Activated CD8-positive, alpha-beta memory T cell treated with anti-CD3 and anti-CD28 coated beads for 48 hours (primary cell): Measurements from ENCODE around the gene EGFL7.

Experiments
- DNase-seq, 3 experiments: peaks; one replicate each; pipeline ENCODE4 v3.0.0-alpha.2; 2020; ENCODE audit warnings: low read depth in 2 of 3, low spot score in 2 of 3

Gene EGFL7

GRCh38 chr9:136684799-136685198, 22.1 kb downstream of the EGFL7 start:
- no peak for DNase-seq

GRCh38 chr9:136685216-136685615, 22.5 kb downstream of the EGFL7 start:
- no peak for DNase-seq

- no peak for DNase-seq
Observed at GRCh38 chr9:136685790-136686533, 23.2 kb downstream of the EGFL7 start.

- no peak for DNase-seq
Observed at GRCh38 chr9:136686534-136686793, 23.7 kb downstream of the EGFL7 start.

DNA sequence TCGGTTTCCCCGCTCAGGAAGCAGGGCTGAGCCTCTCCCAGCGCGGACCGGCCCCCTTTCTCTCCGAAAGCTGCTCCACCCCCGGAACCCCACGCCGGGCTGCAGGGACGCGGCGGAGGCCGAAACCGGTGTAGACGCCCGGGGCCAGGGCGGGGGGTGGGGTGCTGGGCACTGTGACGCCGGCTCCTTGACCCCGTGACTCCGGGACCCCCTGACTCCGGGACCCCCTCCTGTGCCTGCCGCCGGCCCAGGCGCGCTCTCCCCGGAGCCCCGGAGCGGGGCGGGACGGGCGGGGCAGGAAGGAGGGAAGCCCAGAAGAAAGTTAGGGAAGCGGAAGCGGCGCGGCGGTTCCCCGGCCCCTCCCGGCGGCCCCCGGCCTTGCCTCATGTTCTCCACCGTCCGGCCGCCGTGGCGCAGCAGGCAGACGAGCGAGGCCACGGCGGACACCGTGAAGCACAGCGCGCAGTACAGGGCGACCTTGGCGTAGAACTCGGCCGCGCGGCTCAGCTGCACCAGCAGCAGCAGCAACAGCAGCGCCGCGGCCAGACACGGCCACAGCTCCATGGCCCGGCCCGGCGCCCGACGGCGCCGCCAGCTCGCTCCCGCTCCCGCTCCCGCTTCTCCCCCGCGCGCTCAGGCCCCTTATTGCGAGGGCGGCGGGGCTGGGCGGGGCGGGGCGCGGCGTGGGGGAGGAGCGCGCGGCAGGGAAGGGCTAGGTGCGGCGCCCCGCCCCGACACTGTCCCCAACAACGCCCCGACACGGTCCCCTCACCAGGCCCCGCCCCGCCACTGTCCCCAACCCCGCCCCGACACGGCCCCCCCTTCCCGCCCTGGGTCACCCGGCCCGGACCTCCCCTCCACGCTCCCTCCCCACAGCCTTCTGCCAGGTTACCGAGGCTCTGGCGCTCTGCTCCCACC, 24.3 kb downstream of the EGFL7 start, which contains the start of gene AGPAT2:
Gene AGPAT2, minus strand, starts transcription at position 664 of the 918 bp plus-strand sequence. Its CDS starts 100 bp downstream, at position 564.
- DNase-seq = peak; percentile 23 to 44 (median 34)

GRCh38 chr9:136687721-136688223, 25.1 kb downstream of the EGFL7 start:
- DNase-seq = no peak

- no peak for DNase-seq
Observed at GRCh38 chr9:136688274-136689107, 25.8 kb downstream of the EGFL7 start.

GRCh38 chr9:136689108-136689460, 26.4 kb downstream of the EGFL7 start:
- DNase-seq = no peak

GRCh38 chr9:136690104-136690805, 27.5 kb downstream of the EGFL7 start:
- no peak for DNase-seq

- DNase-seq = no peak
Observed at GRCh38 chr9:136690806-136691261, 28.1 kb downstream of the EGFL7 start.

DNA sequence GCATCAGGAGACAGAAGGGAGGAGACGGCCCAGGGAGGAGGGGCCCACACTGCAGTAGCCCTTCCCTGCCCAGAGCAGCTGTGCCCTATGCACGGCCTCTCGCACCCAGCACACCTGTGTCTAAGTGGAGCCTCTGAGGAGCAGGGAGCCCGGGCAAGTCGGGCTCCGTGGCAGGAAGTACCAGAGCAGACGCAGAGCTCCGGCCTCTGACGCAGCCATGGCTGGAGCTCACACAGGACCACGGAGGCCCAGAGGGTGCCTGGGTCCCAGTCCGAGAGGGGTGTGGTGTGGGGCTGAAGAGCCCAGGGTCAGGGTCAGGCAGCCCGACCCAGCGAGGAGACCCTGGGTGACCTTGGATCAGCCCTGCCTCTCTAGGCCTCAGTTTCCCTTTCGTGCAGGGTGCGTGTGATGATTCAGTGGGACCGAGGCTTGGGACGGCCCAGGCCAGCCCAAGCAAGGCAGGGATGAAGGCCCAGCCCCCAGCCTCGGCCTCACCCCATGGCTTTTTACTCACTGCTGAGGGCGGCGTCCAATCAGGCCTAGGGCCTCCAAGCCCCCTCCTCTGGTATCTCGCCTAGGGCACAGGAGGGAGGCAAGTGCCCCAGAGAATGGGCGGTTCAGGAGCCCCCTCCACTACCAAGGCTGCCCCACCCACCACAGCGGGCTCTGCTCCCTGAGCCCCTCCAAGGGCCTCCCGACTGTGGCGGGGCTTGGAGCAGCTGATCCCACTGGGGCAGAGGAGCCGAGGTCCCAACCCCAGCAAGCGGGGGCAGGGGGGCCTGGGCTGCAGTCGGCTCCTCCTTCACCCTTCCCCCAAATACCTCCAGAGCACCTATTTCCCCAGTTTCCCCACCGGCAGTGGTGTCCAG, 28.8 kb downstream of the EGFL7 start:
- no peak for DNase-seq

DNA sequence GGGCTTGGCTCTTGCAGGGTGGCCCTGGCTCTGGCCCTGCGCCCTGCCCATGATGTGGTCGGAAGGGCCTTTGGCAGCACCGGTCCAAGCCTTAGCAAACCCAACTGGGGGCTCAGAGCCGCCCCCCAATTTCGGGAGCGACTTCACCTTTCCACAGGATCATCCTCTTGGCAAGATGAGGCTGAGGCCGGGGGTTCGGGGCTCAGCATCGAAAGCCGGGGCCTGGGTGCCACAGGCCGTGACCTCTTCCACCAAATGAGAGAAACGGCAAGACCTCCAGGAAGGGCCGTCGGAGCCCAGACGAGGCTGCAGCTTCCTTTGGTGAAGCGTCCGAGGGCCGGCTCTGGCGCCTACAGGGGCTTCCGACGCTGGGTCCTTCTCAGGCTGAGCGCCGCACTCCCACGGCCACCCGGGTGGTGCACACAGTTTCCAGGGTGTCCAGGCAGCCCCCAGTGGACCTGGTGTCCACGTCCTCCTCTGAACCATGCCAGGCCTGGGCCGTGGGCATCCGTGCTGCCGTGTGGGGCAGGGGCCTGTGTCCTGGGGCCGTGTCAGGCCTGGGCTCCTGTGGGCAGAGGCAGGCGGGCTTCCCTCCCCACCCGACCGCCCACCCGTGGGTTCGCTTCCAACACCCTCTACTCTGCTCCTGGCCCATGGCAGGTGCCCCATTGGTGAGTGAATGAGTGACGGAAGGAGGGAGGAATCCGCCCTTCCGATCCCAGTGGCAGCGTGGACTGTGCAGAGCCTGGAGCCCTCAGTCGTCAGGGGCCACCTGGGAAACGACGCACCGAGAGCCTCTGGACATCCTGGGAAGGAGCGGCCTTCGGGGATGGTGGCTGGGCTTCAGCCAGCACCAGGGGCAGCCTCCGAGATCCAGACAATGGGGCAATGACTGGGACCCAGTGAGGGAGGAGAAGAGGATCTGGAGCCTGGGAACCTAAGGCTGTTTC, 29.7 kb downstream of the EGFL7 start:
- no peak for DNase-seq

DNA sequence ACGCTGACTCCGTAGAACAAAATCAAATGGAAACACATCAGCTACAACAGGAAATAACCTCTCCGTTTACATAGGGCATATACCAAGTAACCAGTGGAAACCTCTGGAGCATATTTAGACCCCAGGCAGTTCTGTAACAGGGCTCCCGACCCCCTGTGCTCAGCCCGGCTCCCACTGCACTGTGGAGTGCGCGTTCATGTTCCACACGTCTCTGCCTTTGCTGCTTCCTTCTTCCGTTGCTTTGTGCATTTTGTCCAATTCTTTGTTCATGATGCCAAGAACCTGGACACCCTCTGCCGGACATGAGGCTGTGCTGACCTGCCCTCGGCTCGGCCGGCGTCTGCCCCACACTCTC, 30.4 kb downstream of the EGFL7 start:
- DNase-seq = no peak

DNA sequence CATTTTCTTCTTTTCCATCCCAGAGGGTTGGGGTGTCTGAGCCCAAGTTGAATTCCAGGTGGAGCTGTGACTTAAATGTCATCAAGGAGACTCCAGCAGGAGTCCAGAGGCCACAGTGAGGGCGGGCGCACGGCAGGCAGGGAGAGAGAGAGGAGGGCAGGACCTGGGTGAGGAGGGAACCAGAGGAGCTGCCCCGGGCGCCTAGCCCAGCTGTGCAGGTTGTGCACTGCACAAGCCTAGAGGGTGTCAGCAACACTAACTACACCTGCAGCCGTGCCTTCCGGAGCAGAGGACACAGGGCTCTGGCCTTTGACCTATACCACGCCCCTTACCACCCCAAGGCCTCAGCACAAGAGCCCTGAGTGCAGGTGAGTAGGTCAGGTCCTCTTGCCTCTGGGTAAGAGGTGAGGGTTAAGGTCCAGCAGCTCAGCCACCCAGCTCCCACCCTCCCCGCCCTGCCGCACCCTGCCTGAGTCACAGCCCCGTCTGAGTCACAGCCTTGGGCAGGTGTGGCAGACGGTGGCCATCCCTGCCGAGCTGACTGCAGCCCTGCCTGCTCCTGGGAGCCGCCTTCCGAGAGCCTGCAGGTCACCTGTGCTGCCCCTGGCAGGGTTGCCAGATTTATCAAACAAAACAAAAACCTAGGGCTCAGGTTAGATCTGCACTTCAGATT, 30.9 kb downstream of the EGFL7 start:
- no peak for DNase-seq

GRCh38 chr9:136694163-136694871, 31.6 kb downstream of the EGFL7 start:
- no peak for DNase-seq

GRCh38 chr9:136694872-136695247, 32.1 kb downstream of the EGFL7 start:
- no peak for DNase-seq

- no peak for DNase-seq
Observed at GRCh38 chr9:136695435-136695895, 32.7 kb downstream of the EGFL7 start.
